SW480 (cell line): ENCODE measurements around the gene NDUFB11.

Experiments used
- DNase-seq: peaks from one replicate; pipeline ENCODE4 v3.0.0-alpha.2; 2016; ENCODE audit warnings: low spot score

Gene NDUFB11

GRCh38 chrX:47174846-47175587 lies 30.5 kb upstream of the NDUFB11 start:
- DNase-seq: no peak

- DNase-seq: no peak
Observed at GRCh38 chrX:47174376-47174775, 29.9 kb upstream of the NDUFB11 start.

GRCh38 chrX:47172971-47173792 lies 28.7 kb upstream of the NDUFB11 start:
- no peak for DNase-seq

- DNase-seq: no peak
Observed at GRCh38 chrX:47172549-47172948, 28.0 kb upstream of the NDUFB11 start.

GRCh38 chrX:47171996-47172395 lies 27.5 kb upstream of the NDUFB11 start:
- no peak for DNase-seq

GRCh38 chrX:47170861-47171692 lies 26.6 kb upstream of the NDUFB11 start:
- DNase-seq: no peak

GRCh38 chrX:47169726-47170515 lies 25.4 kb upstream of the NDUFB11 start:
- DNase-seq: no peak

GRCh38 chrX:47169273-47169672 lies 24.8 kb upstream of the NDUFB11 start:
- DNase-seq: no peak

GRCh38 chrX:47168495-47169073 lies 24.1 kb upstream of the NDUFB11 start:
- DNase-seq: no peak

- DNase-seq: no peak
Observed at GRCh38 chrX:47166126-47166525, 21.6 kb upstream of the NDUFB11 start.

- no peak for DNase-seq
Observed at GRCh38 chrX:47164420-47164819, 19.9 kb upstream of the NDUFB11 start.

- no peak for DNase-seq
Observed at GRCh38 chrX:47162927-47163583, 18.6 kb upstream of the NDUFB11 start.

- no peak for DNase-seq
Observed at GRCh38 chrX:47160781-47161180, 16.3 kb upstream of the NDUFB11 start.

- no peak for DNase-seq
Observed at GRCh38 chrX:47158781-47159180, 14.3 kb upstream of the NDUFB11 start.

- no peak for DNase-seq
Observed at GRCh38 chrX:47158131-47158530, 13.6 kb upstream of the NDUFB11 start.

- DNase-seq: no peak
Observed at GRCh38 chrX:47156611-47157520, 12.4 kb upstream of the NDUFB11 start.

- no peak for DNase-seq
Observed at GRCh38 chrX:47151435-47151834, 6.9 kb upstream of the NDUFB11 start.

- no peak for DNase-seq
Observed at GRCh38 chrX:47148946-47149345, 4.4 kb upstream of the NDUFB11 start.

GRCh38 chrX:47146936-47147859 lies 2.7 kb upstream of the NDUFB11 start:
- DNase-seq: no peak
